Measurements from ENCODE around the gene TPM1.

DNA sequence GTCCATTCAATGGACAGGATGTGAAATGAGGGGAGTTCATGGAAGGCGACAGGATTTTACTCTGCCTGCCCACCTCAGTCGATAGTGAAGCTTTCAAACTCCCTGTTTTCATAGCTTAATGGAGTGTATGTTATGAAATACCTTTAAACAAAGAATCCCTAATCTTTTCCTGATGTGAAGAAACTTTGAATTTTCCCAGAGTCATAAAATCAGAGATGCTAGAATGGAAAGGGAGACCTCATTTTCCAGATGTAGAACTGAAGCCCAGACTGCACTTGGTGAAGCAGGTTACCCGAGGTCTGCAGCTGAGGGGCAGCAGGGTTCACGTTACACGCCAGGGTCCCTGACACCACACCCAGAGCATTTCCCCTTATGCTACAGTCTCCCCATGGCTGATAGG lies 44.4 kb downstream of the TPM1 start:
- no peak for TF ChIP-seq CTCF (IDR thresholded peaks at IDR 0.05)
- no peak for TF ChIP-seq POLR2AphosphoS5 (IDR thresholded peaks at IDR 0.05)

Measured in breast epithelium (tissue), 3 donors.